ENCODE data around the gene WIZ.
A peak's percentile ranks its signal among the peaks of the same experiment; 100 is the strongest.

WIZ gene

DNA sequence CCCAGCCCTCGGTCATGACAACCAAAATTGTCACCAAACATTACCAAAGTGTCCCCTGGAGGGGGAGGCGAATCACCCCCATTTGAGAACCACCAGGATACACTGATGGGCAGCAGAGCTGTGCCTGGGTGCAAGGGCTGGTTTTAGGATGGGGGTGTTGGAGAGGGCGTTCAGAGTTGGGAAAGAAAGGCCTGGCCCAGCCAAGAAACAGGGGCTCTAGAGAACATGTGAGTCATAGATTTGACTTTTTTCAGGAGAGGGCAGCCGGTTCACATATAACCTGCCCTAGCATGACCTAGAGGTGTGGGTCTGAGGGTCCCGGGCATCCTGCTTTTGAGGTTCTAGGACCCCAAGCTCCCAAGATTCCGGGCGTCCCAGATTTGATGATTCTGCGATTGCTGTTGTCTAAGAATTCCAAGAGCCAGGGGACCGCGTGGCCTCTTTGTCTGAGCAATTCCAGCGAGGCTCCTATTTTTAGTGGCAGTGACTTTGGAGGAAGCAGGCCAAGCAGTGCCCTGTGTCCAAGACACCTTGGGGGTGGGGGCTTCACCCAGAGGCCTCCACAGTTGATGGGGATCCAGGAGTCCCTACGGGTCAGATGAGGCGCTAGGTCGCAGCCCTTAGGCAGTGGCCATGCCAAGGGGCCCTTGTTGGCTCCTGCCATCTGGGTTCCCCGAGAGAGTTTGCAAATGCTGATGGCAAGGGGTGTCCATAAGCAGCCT, 5.1 kb downstream of the WIZ start:
- DNase-seq, result no peak

DNA sequence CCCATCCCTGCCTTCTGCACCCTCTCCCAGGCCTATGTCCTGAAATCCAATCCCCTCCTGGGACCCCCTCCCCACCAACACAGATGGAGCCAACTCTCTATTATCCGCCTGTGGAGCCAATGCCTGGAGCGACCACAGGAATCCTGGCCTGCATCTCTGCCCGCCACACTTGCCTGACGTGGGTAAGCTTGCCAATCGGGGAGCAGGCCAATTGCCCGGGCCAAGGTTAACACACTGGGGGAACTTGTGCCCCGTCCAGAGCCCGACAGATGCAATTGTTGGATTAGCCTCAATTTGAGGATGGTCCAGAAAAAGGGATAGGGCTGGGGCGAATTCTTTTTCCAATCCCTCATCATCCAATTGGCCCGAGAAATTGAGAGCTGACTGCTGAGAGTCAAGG, 5.9 kb downstream of the WIZ start:
- no peak for DNase-seq

DNA sequence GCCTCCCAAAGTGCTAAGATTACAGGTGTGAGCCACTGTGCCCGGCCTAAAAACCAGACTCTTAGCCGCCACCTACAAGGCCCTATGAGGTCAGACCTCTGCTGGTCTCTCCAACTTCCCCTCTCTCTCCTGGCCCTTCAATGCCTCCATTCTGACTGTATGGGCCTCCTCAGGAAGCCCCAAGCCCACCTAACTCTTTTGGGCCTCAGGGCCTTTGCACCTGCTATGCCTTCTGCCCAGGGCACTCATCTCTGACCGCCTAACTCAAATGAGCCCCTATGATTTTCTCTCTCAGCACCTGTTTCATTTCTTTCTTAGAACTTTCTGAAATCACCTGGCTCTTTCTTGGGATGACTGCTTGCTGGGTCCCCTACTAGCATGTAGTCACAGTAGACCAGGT, 6.4 kb downstream of the WIZ start:
- no peak for DNase-seq

DNA sequence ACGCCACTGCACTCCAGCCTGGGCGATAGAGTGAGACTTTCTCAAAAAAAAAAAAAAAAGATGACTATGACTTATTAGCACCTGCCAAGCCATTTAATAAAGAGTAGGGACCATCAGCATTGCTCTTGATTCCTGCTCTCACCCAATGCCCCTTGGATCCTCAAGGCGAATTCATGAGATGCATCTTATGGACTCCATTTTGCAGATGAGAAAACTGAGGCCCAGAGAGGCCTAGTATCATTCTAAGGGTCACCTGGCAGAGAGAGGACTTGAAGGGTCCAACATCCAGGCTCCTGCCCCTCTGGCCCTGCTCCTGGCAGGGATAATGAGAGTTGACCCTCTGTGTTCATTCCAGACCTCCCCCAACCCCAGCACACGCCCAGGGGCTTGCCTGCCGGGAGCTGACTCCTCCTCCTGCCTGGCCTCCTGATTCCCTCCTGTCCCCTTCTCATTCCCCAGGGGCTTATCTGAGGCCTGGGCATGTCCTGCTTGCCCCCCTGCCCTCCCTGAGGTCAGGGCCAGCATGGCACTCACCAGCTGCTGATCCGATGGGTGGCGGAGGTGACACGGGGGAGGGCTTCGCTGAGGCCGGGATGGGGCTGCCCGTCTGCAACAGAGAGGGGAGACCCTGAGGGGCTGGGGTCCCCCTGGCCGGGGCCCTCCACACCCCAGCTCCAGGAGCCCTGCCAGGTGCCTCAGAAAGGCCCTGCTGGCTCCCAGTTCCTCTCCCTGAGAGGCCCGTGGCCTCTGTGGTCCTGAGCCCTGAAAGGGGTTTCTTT, 7.4 kb downstream of the WIZ start:
- no peak for DNase-seq

DNA sequence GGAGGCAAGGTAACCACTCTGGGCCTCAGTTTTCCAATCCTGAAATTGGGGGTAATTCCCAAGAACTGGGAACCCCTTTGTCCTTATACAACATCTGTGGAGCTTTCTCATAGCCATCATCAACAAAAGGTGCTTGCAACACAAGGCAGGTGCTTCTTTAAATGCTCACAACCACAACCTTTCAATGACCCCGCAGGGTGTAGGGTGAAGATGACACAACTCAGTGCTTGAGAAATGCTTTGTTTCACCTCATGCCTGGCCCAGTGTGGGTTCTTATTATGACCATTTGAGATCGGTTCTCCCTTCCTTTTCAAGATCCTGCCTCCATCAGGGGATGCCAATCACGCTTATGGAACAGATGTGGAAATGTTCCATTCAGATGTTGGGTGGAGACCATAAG, 8.4 kb downstream of the WIZ start:
- DNase-seq, result no peak

DNA sequence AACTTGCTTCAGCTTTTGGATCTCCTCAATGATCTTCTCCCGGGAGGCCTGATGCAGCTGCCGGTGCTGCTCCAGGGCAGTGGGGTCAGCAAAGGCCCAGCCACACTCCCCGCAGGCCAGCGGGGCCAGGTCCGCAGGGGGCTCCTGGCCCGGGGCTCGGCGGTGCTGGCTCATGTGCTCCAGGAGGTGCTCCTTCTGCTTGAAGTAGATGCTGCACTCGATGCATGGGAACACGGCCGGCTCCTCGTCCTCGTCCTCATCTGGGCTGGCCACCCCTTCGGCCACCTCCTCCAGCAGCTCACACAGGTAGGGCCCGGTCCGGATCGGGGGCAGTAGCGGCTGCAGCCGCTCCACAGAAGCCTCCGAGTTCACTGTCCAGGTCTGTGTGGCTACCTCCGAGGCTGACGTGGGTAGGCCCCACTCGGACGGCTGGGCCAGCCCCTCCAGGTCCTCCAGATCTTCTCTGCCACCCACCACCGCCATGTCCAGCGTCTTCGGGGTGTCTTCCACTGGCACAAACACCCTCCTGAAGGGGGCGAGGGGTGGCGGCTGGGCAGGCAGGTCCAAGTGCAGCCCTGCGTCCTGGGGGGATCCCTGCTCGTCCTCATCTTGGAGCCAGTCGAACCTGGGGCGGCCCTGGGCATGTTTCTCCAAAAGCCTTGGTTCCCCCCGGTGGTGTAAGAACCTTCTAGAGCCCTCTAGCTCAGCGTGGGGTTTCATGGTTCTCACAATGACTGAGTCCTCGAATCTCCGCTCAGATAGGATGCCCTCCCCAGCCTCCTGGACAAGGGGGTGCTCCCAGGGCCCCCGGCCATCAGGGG, 9.7 kb downstream of the WIZ start:
- DNase-seq, result no peak

DNA sequence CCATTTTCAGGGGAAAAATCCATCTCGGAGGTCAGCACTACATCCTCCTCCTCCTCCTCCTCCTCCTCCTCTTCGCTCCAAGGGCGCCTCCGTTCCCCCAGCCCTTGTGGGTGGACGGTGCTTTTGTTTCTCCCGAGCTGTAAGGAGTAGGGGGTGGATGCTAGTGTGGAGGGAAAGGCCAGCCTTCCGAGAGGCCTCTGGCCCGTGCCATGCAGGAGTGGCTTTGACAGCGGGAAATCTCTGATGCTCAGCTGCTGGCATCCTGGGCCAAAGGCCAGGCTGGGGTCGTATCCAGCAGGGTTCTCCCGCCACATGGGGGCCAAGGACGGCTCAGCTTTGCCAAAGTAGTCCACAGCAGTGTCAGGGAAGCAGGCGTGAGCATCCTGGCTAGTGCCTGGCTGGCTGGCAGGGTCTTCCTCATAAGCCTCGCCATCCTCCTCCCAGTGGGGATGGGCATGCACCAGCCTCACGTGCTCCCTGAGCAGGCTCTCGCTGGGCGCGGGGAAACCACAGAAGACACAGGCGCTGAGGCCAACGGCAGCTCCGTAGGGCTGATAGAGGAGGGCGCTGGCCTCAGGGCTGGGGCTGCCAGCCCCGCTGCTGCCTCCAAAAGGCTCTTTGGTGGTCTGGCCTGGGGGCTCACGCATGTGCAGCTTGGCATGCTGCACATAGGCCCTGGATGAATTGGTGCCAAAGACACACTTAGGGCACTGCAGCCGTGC, 10.5 kb downstream of the WIZ start:
- no peak for DNase-seq

DNA sequence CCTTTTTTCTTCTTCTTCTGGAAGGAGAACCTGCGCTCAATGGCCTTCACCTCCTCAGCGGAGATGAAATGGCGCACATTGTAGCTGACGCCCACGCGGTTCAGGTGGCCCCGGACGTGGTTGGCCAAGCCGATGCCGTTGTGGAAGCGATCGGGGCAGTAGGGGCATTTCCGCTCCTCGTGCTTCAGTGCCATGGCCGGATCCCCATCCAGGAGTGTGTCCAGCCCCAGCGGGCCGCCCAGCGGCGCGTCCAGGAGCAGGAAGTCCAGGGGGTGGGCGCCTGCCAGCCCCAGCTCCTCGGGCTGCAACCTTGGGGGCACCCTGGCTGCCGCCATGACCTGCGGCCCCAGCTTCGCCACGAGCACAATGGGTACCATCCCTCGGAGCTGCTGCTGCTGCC, 11.2 kb downstream of the WIZ start:
- no peak for DNase-seq

DNA sequence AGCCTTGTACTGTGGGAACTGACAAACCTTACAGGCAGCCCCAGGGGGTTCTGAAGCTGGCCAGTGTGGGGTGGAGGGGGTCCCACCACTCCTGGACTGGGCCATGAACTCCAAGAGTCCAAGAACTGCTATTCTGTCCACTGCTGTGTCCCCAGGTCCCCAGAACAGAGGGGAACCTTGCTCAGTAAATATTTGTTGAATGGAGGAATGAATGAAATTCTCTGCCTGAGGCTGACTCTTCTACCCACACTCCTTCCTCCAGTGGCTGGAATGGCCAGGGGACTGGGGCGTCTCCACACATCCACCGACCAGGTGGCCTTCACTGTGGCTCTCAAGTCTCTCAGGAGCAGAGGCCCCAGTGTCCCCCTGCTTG, 11.6 kb downstream of the WIZ start:
- no peak for DNase-seq

DNA sequence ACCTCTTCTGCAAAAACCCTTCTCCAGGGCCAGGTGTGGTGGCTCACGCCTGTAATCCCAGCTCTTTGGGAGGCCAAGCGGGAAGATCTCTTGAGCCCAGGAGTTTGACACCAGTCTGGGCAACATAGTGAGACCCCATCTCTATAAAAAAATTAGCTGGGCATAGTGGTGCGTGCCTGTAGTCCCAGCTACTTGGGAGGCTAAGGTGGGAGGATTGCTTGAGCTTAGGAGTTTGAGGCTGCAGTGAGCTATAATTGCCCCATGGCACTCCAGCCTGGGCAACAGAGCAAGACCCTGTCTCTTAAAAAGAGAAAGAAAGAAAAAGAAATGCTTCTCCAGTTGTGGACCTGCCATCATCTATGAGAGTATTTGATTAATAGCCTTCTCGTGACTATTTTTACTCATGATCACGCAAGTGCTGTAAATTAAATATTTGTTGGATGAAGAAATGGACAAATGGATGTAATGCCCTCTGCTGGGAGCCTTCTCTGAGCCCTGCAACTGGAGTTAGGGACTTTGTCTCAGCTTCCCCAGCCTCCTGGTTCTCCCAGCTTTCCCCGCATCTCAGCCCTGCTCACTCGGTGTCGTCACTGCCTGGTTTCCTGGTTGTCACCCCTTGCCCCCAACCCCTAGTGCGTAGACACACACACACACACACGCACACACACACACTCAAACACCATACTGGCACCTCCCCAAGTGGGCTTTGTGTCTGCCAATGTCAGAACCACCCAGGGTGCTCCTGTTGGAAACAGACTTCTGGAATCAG, 12.2 kb downstream of the WIZ start:
- no peak for DNase-seq

DNA sequence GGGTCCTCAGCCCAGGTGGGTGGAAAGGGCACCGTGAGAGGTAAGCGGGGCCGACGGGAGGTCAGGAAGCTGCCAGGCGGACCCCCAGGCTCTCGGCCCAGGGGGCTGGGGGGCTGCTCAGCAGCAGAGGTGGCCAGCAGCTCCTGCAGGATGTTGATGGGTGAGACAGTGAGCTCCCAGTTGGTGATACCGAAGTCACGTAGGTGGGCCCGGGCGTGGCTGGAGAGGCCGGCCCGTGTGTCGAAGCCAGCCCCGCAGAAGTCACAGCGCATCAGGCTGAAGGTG, 13.0 kb downstream of the WIZ start:
- DNase-seq, result no peak

DNA sequence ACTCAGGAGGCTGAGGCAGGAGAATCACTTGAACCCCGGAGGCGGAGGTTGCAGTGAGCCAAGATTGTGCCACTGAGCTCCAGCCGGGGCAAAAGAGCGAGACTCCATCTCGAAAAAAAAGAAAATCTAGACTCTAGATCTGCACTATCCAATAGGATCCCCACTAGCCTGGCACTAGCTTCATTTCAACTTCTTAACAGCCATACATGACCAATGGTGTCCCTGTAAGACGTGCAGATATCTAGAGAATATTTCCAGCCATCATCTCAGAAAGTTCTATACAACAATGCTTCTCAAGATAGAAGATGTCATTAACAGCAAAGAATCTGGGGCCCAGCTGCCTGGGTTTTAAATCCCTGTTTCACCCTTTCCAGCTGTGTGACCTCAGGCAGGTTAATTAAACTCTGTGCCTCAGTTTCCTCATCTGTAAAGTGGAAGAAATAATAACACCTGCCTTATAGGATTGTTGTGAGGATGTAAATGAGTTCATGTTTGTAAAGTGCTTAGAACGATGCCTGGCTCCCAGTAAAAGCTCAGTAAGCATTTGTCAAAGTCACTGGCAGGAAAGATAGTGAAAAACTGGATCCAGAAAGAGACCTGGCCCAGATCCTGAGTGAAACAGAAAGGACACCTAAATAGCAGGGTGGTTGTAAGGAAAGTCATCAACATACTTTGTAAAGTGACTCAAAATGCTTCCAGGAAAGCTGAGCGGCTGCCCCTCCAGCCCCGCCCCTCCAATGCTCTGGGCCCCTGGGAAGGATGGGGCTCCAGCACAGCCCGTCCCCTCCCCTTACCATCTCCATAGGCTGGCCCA, 13.5 kb downstream of the WIZ start:
- DNase-seq, result no peak

DNA sequence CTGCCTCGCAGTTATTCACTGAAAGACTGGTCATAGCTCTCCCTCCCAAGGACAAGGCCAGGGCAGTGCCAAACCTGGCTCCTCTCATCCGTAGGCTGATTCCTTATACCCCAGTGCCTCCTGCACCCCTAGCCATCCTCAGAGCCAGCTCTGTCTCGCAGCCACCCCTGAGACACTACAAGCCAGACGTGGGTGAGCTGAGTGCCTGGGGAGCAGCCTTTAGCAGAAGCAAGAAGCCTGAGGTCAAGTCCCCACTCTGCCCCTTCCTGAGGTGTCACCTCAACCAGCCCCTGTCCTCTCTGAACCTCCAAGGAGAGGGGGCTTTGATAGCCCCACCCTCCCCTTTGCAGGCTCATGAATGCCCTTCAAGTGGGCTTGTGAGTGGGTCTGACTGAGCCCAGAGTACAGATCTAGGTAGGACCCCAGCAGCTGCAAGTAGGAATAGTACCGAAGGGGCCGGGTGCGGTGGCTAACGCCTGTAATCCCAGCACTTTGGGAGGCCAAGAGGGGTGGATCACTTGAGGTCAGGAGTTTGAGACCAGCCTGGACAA, 16.2 kb downstream of the WIZ start:
- DNase-seq, result no peak

DNA sequence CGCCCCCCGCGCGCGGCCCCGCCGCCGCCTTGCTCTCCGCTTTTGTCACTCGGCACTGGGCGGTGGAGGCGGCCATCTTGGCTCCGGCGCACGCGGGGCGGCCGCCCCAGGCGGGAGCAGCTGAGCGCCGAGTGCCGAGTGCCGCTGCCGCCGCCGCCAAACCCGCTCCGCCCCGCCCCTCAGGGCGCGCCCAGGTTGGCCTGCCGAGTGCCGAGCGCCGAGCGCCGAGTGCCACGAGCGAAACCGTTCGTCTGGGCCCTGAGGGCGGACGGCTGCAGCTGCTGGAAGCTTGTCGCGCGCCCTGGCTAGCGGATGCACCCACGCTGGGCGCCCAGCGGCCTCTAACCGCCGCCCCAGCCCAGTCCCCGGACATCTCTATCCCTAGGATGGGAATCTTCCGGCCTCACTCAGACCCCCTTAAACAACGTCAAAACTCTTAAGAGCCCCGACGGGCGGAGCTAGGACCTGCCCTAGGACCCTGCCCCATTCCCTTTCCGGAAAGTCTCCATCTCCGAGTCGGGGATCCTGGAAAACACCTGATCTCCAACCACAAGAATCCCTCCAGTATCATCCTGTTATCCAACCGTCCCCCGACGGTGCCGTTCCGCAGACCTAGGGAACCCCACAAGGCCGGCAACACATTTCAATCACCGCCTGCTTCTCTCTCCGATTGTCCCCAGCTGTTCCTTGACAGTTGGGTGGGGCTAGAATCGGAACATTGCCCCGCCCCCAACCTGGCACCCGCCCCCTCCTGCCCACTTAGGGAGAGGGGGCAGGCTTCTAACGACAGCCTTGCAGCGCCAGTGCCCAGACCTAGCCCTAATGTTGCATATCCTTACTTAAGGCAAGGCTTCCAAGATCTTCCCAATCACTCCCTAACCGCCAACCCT, 16.9 kb downstream of the WIZ start:
- peak; percentile 89 to 91 for DNase-seq

DNA sequence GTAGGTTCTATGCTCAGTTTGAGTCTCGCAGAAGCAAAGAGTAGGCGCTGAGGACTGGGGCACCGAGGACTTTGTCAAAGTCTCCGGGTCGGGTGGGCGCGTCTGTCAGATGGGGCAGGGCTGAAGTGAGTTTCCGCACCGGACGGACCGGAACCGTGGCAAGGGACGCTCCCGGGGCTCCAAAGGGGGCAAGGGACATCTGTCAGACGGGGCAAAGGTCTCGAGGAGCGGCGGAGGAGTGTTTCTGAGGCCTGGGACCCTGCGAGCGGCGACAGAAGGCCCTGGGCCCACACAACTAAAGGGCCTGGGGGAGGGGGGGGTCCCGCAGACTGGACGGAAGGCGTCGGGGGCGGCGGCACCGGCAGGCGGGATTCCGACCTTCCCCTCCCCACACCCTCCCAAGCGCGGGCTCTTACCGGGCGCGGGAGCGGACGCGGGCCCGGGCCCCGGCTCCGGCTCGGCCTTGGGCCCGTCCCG, 17.7 kb downstream of the WIZ start:
- DNase-seq, result no peak

DNA sequence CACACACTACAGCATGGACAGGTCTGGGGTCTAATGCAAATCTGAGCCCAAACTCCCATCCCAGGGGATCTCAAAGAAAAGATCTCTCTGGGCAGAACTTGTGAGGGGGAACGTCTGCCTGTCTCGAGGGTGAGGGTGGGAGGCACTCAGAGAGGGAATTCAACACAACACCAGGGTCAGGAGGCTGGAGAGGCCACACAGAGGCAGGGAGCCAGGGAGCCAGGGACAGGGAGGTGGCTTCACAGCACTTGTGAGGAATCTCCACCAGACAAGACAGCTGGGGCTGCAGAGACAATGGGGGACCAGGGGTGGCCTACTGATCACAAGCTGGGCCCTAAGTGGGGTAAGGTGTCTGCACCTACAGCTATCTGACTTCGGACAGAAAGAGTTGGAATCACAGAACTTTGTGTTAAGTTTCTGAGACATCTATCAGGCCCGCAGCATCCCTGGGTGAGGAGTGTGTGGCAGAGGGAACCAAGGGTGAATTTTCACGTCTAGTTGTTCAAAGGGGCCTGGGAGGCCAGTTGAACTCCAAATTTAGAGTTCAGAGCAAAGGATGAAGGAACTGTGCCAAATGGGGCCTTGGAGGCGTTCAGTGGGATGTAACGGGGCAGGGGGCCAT, 18.2 kb downstream of the WIZ start:
- no peak for DNase-seq

DNA sequence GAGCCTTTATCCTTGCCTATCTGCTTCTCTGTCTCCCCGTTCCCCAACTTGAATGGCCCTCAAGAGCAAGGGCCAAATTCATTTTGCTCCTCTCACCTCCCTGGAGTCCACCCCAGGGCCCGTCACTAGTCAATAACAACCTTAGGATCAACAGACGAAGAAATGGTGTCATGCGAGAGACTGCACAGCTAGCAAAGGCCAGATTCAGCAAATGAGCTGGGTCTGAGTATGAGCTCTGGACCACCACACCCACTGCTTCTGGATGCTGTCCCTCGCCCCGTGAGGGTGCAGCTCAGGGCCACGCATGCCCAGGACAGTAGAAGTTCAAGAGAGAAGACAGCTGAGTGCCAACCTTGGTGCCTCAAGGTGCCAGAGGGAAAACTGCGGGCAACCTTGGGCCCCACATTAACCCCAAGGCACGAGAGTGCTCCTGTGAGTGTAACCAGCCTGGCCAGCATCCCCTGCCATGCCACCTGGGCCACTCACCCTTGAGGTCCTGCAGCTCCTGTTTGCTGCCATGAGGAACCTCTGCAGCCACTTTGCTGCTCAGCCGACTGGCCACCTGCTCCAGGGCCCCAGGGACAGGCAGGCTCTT, 19.1 kb downstream of the WIZ start:
- no peak for DNase-seq

DNA sequence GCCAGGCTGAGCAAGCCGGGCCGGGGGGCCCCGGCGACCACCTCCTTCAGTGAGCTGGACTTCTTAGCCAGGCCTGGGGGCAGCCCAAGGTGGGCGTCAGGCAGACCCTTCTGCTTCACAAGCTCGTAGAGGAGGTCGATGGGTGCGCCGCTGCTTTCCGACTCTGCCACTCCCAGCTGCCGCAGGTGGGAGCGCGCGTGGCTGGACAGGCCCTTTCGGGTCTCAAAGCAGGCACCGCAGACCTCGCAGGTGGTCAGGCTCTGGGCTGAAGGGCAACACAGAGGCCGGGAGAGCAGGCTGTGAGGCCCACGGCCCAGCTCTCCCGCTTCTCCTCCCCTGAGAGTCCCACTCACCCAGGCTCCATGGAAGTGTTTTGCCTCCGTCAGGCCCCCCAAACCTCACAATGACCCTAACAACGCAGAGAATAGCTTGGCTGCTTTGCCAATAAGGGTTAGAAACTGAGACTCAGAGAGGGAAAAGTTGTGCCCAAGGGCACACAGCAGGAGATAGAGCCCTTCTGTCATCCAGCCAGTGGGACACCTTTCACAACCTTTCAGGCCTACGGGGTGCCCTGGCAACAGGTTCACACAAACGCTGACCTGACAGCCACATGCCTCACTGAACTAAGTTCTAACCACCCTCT, 19.8 kb downstream of the WIZ start:
- DNase-seq, result no peak
